Neural cell (in vitro differentiated cells): ENCODE data around the gene CTRB2.

Experiments used
- EP300 ChIP-seq: fragments of 450-650 bp; conservative IDR thresholded peaks from 2 replicates; pipeline ENCODE4 v1.6.1; 2014; ENCODE audit warnings: antibody characterized with exemption, mild to moderate bottlenecking, moderate library complexity; ENCODE audit not compliant: poor library complexity, severe bottlenecking
- EZH2 ChIP-seq: fragments of 200-600, 300-800 bp; shearing (Covaris generic), sonication (generic); IDR thresholded peaks from 2 replicates; pipeline ENCODE4 v1.6.1; 2014; ENCODE audit warnings: antibody characterized with exemption, low read length, borderline replicate concordance, mild to moderate bottlenecking; ENCODE audit not compliant: insufficient read depth, poor library complexity, severe bottlenecking
- MXI1 ChIP-seq: fragments of 450-650 bp; conservative IDR thresholded peaks from 2 replicates; pipeline ENCODE4 v1.6.1; 2014; ENCODE audit warnings: antibody characterized with exemption, mild to moderate bottlenecking; ENCODE audit not compliant: poor library complexity, severe bottlenecking
- POLR2AphosphoS5 ChIP-seq: IDR thresholded peaks from 2 replicates; pipeline ENCODE4 v1.6.1; 2012
- RAD21 ChIP-seq: fragments of 450-650 bp; conservative IDR thresholded peaks from 2 replicates; pipeline ENCODE4 v1.6.1; 2014; ENCODE audit warnings: antibody characterized with exemption, mild to moderate bottlenecking, moderate library complexity
- TAF1 ChIP-seq: IDR thresholded peaks from 2 replicates; pipeline ENCODE4 v1.6.1; 2012; ENCODE audit warnings: low read depth
- TF ChIP-seq, protein P1 (sequence below): fragments of 450-650 bp; IDR thresholded peaks from 2 replicates; pipeline ENCODE4 v1.5.1; 2014; ENCODE audit warnings: antibody characterized with exemption, mild to moderate bottlenecking, moderate library complexity; ENCODE audit not compliant: poor library complexity, severe bottlenecking
- TF ChIP-seq, protein P2 (sequence below): IDR thresholded peaks from 2 replicates; pipeline ENCODE4 v1.6.1; 2012; ENCODE audit warnings: borderline replicate concordance

DNA sequence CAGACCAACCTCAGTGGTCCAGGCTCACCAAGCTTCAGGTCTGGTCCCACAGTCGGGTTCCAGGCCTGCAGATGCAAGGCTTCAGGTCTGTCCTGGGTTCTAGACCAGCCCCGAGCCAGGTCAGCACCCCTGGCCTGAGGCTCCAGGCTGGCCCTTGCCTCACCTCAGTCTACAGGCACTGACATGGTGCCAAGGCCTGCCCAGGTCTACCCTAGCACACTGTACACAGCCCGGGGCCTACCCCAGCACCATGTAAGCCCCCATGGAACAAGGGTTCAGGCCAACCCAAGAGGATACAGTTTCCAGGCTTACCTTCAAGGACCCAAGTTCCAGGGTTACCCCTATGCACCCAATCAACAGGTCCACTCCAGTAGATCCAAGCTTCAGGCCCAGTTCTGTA, 31.9 kb downstream of the CTRB2 start:
- TF ChIP-seq, protein P1, sequence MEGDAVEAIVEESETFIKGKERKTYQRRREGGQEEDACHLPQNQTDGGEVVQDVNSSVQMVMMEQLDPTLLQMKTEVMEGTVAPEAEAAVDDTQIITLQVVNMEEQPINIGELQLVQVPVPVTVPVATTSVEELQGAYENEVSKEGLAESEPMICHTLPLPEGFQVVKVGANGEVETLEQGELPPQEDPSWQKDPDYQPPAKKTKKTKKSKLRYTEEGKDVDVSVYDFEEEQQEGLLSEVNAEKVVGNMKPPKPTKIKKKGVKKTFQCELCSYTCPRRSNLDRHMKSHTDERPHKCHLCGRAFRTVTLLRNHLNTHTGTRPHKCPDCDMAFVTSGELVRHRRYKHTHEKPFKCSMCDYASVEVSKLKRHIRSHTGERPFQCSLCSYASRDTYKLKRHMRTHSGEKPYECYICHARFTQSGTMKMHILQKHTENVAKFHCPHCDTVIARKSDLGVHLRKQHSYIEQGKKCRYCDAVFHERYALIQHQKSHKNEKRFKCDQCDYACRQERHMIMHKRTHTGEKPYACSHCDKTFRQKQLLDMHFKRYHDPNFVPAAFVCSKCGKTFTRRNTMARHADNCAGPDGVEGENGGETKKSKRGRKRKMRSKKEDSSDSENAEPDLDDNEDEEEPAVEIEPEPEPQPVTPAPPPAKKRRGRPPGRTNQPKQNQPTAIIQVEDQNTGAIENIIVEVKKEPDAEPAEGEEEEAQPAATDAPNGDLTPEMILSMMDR, result no peak
- TF ChIP-seq POLR2AphosphoS5 (no peak), RAD21 (no peak), EZH2 (no peak), TAF1 (no peak), MXI1 (no peak), EP300 (no peak)
- TF ChIP-seq, protein P2, sequence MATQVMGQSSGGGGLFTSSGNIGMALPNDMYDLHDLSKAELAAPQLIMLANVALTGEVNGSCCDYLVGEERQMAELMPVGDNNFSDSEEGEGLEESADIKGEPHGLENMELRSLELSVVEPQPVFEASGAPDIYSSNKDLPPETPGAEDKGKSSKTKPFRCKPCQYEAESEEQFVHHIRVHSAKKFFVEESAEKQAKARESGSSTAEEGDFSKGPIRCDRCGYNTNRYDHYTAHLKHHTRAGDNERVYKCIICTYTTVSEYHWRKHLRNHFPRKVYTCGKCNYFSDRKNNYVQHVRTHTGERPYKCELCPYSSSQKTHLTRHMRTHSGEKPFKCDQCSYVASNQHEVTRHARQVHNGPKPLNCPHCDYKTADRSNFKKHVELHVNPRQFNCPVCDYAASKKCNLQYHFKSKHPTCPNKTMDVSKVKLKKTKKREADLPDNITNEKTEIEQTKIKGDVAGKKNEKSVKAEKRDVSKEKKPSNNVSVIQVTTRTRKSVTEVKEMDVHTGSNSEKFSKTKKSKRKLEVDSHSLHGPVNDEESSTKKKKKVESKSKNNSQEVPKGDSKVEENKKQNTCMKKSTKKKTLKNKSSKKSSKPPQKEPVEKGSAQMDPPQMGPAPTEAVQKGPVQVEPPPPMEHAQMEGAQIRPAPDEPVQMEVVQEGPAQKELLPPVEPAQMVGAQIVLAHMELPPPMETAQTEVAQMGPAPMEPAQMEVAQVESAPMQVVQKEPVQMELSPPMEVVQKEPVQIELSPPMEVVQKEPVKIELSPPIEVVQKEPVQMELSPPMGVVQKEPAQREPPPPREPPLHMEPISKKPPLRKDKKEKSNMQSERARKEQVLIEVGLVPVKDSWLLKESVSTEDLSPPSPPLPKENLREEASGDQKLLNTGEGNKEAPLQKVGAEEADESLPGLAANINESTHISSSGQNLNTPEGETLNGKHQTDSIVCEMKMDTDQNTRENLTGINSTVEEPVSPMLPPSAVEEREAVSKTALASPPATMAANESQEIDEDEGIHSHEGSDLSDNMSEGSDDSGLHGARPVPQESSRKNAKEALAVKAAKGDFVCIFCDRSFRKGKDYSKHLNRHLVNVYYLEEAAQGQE, result no peak
